Stimulated activated CD4-positive, alpha-beta T cell treated with anti-CD3 and anti-CD28 coated beads, Interleukin-4, amount 100 ng/mL, for 4 hours (primary cell): ENCODE data around the gene INSYN1.
"Not testable (repeated sequence)": the region's sequence is repeated elsewhere in the genome, so short reads cannot be mapped to it uniquely, and the experiment has no call there.

ENCODE experiments used
- DNase-seq, 2 experiments: peaks; one replicate each; pipeline ENCODE4 v3.0.0-alpha.2; 2020

INSYN1 gene, protein sequence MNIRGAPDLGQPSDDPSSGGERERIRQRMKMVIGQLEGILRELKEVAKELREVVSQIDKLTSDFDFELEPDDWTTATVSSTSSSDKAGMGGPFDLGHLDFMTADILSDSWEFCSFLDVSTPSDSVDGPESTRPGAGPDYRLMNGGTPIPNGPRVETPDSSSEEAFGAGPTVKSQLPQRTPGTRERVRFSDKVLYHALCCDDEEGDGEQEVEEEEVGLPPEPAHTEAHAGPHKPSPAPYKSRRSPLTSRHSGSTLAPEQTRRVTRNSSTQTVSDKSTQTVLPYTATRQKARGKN

DNA sequence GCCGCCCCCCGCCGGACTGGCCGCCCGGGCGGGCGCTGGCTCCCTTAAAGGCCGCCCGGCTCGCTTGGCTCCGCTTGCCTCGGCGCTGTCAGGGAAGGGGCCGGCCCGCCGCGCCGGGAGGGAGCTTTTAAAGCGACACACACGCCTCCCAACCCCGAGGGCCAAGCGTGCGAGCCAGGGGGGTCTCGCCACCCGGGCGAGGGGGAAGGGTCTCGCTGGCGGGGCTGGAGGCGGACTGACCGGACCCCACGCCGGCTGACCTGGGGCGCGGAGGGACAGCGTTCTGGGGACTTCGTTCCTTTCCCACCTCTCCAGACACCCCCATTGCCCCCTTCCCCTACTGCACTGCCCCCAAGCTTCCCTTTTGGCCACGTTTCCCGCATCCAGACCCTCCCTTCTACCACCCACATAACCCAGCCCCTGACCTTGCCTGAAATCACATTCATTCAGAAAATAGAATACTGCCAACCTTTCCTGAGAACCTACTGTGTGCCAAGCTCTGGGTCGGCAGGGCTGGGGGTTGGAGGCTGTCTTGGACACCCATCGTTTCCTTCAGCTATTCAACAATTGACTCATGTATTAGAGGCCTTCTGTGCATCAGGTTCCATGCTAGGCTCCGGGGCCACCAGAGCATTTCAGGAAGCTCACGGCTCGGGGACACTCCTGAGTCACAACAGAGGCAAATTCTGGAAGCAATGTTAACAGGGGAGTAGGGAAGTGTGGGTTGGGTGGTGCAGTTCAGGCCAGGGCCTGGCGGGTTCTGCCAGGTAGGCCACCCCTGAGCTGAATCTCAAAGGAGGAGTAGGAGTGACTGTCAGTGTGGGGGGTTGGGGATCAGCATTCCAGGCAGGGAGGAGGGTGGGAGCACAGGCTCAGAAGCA, at the start of gene INSYN1:
TSS of gene INSYN1 (minus strand) at position 102 of the 881 bp plus-strand sequence. CDS start 2,221 bp downstream, outside the sequence.
- no peak for DNase-seq

DNA sequence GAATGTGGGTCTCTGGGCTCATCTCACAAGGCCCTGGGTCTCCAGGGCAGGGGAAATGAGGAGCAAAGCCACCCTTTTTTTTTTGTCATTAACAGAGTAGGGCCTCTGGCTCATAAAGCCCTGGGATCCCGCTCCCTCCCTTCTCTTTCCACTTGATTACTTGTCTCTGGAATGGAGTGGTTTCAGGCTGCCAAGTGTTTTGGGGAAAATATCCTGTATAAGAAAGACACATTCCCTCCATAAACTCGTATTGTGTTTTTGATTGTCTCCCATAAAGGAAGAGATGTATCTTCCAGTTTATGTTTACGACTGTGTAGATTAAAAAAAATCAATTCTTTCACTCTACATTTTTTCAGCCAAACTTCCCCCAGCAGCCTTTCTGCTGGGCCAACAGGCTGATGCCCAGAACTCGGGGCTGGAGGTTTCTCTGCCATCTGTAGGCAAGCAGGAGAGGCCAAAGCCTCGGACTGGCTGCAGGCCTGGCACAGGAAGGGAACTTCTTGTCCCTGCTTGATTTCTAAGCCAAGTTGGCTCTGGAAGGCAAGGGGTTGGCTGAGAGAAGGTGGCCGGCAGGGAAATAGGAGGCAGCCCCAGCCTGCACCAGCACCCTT, 49.4 kb upstream of the INSYN1 start:
- no peak for DNase-seq

DNA sequence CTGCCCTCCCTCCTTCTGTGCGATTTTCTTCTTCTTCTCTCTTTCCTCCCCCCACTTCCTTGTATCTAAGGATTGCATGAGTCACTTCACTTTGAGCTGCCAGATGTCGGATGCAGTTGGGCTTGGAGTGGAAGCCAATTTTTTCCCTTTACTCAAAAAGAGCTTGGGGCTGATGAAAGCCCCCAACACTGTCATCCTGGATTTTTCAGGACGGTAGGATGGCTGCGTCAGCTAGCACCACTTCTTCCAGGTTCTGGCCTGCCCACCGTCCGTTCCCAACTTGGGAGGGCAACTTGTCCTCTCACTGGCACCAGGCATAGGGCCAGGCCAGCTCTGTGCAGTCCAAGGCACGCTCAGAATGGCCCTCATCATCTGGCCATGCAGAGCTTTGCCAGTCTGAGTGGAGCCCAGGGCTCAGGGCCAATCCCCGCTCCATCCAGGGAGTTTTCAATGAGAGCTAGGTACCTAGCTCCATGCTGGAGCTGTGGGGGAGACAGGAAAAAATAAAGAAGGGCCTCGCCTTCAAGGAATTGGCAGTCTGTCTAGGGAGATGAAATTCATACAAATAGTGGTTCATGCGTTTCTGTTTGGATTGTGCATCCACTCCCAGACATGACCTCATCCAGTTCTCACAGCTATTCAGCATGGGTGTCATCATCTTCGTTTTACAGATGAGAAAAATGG, 47.7 kb upstream of the INSYN1 start:
- DNase-seq: no peak

DNA sequence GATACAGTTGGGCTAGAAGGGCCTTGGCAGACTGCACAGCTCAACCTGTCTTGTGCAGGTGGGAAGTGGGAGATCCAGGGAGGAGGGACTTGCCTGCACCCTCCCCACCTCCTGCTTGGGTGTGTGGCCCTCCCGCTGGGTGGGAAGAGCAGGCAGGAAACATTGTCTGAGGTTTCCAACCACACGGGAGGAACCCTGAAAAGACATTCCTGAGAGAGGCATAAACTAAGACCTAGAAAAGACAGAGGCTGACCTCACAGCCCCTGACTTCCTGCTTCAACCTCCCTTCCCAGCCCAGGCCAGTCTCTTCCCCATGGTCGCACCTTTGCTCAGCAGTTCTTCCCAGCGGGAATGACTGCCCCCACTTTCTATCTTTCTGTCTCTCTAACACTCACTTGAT, 46.3 kb upstream of the INSYN1 start:
- no peak for DNase-seq

DNA sequence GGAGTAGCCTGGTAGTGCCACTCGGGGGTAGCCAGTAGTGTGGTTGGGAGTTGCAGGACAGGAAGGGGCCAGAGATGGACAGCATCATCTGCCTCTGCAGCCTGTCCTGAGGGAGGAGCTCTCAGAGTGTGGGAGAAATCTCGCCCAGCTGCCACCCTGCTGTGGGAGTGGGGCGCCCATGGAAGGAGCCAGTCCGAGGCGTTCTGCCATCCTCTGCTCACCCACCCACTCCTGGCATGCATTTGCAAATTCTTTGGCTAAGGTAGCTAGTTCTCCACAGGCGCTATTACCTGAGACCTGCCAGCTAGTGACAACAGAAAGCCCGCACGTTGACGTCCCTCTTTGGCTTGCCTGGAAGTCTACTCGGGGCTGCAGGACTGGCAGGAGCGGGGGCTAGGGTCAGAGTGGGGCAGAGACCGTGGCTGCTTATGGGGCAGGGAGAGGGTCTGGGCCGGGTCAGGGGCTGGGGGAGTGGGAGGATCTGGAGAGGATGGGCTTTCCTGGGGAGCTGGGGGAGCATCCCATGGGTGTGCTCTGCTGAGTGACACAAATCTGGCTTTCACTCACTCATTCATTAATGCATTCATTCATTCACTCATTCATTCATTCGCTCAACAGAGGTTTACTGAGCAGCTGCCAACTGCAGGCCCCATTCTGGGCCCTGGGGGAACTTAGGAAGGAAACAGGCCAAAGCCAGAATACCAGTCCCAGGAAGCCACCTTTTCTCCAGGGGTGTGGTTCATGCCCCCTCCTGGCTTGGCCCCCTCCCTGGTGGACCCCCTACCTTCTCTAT, 44.4 kb upstream of the INSYN1 start:
- no peak for DNase-seq

DNA sequence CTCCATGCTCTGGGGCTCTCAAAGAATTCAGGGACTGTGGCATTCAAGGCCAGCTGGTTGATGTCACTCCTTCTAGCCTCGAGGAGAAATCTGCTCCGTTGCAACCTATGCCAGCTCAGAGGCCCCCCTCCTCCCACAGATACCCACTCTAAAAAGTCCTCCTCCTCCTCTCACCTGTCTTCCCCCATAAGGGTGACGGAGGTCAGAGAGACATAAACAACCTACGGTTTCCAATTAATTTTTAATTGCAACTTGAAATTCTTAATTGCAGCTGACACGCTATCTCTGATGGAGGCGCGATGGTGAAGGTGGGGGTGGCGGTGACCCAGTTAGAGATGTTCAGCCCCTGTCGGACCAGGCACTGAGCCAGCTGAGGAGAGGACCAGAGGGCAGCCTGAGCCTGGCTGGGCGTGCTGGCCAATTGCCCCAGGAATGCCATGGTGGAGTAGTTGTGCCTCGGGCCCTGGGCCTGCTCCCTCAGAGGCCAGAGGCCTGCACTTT, 43.2 kb upstream of the INSYN1 start:
- DNase-seq: no peak

DNA sequence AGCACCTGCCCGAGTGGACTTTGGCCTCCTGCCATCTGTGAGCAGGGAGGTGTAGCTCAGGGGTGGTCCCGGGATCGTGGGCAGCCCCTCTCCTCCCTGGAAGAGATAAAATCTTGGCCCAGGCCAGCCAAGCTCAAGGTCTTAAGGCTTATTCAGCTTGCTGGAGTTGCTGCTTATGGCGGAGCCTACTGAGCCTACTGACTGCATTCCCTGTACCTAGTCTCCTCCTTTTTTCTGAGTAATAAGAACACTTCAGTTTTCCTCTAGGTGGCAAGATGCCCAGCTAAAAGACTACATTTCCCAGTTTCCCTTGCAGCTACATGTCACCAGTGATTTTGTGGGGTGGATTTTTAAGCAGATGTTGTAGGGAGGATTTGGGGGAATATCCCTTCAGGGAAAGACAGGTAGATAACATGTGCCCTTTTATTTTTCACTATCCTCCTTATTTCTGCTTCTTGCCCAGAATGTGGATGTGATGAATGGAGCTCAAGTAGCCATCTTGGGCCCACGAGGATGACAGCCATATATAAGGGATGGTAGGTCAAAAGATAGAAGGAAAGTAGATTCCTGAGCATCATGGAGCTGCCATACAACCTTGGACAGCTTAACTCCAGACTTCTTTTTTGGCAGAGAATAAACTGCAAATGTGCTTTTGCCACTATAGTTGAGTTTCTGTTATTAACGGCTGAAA, 41.4 kb upstream of the INSYN1 start:
- DNase-seq: no peak

DNA sequence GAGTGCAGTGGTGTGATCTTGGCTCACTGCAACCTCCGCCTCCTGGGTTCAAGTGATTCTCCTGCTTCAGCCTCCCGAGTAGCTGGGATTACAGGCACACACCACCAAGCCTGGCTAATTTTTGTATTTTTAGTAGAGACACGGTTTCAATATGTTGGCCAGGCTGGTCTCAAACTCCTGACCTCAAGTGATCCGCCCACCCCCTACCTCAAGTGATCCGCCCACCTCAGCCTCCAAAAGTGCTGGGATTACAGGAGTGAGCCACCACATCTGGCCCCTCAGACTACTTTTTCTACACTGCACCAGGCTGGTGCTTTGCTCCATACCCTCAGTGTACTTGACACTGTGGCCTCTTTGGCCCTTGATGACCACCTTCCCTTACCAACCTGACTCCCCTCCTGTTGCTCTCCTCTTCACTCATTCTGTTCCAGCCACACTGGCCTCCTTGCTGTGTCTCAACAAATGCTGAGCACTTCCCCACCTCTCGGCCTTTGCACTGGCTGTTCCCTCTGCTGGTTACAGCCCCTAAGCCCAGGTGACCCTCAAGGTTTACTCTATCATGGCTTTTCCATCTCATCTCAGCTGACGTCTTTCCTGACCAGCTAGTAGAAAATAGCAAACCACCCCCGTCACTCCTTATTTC, 39.9 kb upstream of the INSYN1 start:
- DNase-seq: not testable (repeated sequence)

DNA sequence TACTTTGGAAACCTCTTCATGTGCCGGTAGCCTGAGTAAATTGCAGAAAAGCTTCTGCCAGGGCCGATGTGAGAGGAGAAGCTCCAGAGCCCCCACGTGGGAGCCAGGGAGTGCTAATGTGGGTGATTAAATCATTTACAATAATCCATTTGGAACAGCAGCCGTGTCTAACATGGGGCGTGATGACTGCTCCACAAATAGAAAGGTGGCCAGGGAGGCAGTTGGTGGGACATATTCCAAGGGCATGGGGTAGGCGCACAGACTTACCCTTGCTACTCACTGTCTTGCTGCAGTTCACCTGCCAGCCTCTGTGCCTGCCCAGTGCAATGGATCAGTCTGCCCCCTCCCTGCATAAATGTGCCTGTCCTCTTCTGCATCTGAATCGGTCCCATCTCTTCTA, 39.3 kb upstream of the INSYN1 start:
- no peak for DNase-seq

DNA sequence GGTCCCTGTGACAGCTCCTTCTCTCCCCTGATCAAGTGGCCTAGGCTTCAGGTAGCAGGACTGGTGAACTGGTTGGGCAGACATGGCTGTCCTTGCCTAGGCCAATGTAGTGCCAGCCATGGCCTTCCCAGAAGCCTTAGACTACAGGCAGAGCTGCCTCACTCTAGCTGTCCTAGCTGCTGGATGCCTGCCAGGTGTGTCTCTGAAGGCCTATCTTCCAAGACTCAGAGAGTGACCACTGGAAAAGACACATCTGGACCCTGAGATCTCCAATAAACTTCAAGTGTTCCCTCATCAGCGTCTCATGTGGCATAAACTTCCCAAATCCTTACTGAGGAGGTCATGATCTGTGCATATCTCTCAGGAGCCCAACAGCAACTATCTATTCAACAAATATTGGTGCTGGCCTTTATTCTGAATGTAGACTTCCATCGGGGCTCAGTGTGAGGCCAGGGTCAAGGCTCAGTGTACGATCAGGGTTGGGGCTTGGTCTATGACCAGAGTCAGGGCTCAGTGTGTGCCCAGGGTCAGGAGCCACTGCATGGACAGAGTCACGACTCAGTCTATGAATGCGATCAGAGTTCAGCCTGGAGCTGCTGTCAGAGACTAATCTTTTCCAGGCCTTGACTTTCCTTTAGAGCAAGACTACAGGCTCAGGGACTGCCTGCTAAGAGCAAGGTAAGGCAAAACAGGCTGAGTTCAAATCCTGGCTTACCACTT, 36.5 kb upstream of the INSYN1 start:
- DNase-seq: no peak

DNA sequence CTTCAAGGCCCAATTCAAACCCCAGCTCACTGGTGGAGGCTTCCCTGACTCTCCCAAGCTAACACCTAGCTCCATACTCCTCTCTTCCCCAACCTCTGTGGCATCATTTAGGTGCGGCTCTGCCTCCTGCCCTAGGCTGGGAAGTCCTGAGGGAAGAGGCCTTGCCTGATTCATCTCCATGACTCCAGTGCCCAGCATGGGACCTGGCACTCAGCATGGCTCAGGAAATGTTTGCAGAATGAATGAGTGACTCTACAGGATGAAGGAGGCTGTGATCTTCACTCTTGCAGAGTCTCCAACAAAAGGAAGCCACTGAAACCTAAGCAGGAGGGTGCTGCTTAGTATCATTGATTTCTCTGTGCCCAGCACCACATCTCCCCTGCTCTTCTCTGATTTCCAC, 34.5 kb upstream of the INSYN1 start:
- DNase-seq: no peak

DNA sequence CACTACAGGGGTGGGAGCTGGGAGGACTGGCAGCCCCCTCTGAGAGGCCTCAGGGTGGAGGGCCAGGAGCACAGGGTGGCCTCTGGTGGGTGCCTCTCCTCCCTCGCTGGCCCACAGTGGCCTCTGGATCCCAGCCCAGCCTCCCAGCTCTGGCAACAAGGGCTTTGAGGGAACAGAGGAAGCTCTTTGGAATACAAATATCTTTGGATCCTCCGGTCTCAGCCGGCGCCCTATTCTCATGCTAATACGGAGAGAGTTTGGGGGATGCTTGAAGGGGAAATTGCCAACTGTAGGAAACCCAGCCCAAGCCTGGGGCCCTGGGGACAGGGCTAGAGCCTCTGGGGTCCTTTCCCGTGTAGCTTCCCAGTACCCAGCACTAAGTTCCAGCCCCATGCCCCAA, 33.4 kb upstream of the INSYN1 start:
- no peak for DNase-seq

DNA sequence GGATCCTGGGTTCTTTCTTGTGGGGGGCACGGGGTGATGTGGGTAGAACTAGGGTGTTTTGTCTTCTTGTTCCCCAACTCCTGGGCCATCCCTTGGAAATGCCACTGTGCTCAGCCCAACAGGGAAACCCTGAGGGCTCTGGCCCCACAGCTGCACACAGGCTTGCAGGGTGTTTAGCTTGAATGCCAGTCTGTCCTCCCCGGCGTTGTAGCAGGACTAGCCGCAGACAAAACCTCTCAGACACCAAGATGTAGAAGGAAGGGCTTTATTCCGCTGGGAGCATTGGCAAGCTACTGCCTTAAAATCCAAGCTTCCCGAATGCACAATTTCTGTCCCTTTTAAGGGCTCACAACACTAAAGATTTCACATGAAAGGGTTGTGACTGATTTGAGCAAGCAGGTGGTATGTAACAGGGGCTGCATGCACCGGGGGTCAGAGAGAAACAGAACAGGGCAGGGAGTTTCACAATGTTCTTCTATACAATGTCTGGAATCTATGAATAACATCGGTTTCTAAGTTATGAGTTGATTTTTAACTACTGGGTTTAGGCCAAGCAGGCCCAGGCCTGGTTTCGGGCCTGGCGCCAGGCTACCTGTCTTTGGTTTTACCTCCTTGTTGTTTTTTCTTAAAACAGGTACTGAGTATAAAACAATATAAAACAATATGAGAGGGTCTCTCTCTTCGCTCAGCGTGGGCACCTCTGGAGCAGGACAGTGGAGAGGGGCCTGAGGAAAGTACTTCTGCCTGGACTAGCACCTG, 32.3 kb upstream of the INSYN1 start:
- not testable (repeated sequence) for DNase-seq

DNA sequence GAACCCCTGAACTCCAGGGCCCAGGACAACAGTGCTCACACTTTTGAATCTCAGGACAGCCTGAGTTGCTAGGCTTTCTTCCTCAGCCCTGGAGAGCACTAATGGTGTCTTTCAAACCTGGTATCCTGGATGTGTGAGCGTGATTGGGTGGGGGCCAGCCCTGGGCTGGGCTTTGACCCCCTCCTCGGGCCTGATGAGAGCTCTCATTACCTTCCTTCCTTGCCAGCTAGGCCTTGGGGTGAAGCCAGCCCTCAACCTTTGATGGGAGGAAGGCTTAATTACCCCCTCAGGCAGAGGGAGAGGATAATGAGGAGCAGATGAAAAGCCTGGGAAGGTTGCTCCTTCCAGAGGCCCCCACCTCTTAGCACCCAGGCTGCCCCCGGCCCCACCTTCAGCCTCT, 31.1 kb upstream of the INSYN1 start:
- no peak for DNase-seq

DNA sequence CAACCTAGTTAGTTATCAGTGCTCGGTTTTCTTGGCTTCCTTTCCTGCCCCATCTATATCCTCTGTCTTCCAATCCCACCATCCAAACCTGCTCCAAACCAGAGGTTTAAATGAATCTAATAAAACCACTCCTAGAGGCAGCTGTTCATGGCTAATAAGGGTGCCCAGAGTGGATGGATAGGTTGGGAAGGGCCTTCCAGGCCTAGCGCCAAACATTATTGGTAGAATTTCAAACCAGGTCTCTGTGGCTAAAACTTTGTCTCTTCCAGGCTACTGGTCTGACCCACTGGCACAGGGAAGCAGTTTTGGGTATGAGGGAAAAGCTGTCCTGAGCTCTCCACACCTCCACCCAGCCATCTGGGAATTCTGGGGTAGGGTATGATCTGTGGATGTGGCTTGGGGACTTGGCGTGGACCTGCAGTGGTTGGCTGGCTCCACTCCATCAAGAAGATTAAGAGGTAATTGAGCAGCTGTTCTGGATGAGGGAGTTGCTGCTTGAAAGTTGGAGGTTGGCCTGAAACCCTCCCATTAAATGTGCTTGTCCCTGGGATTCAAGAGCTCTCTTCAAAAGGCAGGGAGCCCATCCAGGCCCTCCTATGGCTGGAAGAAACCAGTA, 29.3 kb upstream of the INSYN1 start:
- no peak for DNase-seq

DNA sequence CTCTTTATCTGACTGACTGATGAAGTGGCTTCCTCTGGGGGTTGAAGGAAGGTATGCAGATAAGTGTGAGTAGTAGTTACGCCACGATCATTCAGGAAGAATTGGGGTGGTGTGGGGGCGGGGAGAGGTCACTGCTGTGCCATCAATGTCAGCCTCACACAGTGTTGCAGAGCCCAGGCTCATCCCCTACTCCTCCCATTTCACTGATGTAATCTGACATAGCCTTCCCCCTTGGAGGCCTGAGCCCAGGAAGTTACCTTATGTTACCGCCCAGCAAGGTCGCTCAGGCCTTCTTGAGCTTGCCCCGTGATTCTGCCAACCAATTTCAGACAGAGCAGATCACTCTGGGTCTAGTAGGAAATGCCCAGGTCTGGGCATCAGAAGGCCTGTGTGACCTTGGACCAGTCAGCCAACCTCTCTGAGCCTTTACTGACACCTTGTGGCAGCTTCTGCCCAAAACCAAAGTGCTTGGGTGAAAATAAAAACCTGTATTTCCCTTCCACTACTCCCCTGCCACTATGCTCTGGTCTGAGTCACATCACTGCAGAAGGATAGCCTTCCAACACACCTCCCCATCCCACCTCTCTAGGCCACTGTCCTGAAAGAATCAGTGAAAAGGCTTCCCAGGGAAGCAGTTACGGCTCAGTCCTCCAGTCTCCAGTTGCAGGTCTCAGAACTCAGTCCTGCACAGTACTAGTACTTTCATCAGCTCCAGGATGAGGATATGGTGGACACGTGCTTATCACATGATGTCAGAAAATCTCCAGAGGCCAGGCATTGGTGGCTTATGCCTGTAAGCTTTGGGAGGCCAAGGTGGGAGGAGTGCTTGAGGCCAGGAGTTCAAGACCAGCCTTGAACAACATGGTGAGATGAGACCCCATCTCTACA, 28.1 kb upstream of the INSYN1 start:
- no peak for DNase-seq

DNA sequence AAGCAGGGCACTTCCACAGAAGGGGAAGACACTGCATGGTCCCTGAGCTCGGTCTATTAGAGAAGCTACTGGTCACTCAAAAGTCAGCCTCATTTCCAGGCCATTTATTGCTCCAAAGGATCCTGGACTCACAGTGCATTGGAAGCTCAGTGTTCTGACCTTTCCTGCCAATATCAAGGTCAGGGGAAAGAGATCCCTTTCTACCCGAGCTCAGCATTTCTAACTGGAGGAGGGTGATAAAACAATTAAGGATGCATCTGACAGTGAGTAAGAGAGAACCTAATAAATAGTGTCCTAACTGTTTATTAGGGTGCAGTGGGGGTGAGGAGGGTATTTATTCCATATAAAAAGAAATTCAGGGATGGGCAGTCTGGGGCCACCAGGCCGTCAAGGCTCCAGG, 26.8 kb upstream of the INSYN1 start:
- no peak for DNase-seq

DNA sequence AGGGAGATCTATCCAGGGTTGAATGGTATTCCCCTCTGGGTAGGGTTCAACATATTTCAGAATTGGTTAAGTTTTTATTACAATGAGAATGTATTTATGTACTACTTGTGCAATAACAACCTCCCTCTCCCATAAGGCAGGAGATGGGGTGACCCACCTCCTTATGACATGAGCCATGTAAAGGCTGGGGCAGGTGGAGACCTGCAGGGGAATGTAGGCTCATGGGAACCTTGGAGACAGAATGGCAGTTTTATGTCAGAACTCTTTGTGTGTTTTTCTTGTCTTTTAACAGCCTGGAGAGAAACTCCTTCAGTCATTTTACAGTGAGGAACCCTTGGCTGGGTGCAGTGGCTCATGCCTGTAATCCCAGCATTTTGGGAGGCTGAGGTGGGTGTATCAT, 24.6 kb upstream of the INSYN1 start:
- no peak for DNase-seq
